ENCODE data around the gene NAA11. TPM values are rescaled to one million over a fixed set of nuclear protein-coding genes. Genes with fewer than 3 reads are reported as not detected.

Gene NAA11
- total RNA-seq, 1 experiment from 2014 or later, result not detected

DNA sequence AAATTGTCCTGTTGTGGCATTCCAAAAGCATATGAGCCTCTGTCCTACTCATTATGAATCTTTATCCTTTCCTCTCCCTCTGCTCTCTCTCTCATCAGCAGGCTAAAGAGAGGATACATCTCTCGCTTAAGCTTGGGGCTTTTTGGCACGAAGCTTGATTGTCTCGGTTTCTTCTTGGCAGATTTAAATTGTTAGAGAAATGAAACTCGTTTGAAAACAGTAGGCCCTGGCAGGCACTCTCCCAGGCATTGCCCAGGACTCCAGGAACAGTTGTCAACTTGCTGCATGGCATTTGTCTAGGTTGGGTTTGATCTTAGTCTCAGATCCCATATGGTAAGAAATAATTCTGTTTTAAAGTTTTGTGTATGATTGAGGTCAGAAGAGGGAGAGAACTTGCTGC is 35.5 kb downstream of the NAA11 start:
- Mint-ChIP-seq H3K27me3 (ENCODE audit: low read depth) (no peaks in the 10 kb centered on the region), H3K9me3 (no peaks in the 10 kb centered on the region), H3K27ac (no peak overlapping the region), H3K4me1 (no peaks in the 10 kb centered on the region), H3K36me3 (ENCODE audit: insufficient read depth in 1 of 3, low read depth in 3 of 3) (no peaks in the 10 kb centered on the region), H3K4me3 (no peak overlapping the region)
- no peak overlapping the region for H3K9ac ChIP-seq (ENCODE audit: extremely low read depth, insufficient read length, low read length)
- H2BK20ac ChIP-seq (ENCODE audit: low read depth, low read length, poor library complexity, severe bottlenecking), result no peak overlapping the region
- H3K4me2 ChIP-seq (ENCODE audit: insufficient read depth, insufficient read length, low read length), result no peak overlapping the region
- H4K91ac ChIP-seq (ENCODE audit: insufficient read length, low read depth, low read length), result no peak overlapping the region
- H4K5ac ChIP-seq (ENCODE audit: insufficient read length, low read depth, low read length), result no peak overlapping the region
- no peak overlapping the region for H4K8ac ChIP-seq (replicated peaks; ENCODE audit: insufficient read length, low read depth, low read length)
- H3T11ph ChIP-seq (ENCODE audit: low read length), result no peak overlapping the region
- H3K79me1 ChIP-seq (ENCODE audit: insufficient read depth, low read depth, low read length, poor library complexity, severe bottlenecking), result no peaks in the 10 kb centered on the region
- no peak overlapping the region for H3K27ac ChIP-seq (ENCODE audit: insufficient read length, low read depth, low read length)
- no peak overlapping the region for H2AK5ac ChIP-seq (ENCODE audit: insufficient read length, low read length)
- no peak overlapping the region for H2BK15ac ChIP-seq (ENCODE audit: low read depth, low read length)
- H2BK120ac ChIP-seq (ENCODE audit: low read depth, low read length, poor library complexity, severe bottlenecking), result no peak overlapping the region
- H3K56ac ChIP-seq (ENCODE audit: insufficient read length, low read depth, low read length), result no peak overlapping the region
- no peaks in the 10 kb centered on the region for H4K20me1 ChIP-seq (ENCODE audit: control insufficient read depth, insufficient read depth, insufficient read length)
- no CpG with 5 or more reads among the region's 4 CpGs for WGBS (ENCODE audit: extremely low coverage, insufficient read length, low lambda C conversion rate)
- no peaks in the 10 kb centered on the region for H3K9me3 ChIP-seq (ENCODE audit: control insufficient read depth, low read depth, low read length)
- no peak overlapping the region for H2BK5ac ChIP-seq (ENCODE audit: insufficient read length, low read length)
- no peak overlapping the region for H3K23ac ChIP-seq (ENCODE audit: insufficient read length, low read depth, low read length)
- no peak overlapping the region for H3K18ac ChIP-seq (ENCODE audit: insufficient read length, low read depth, low read length)
- H2AFZ ChIP-seq (ENCODE audit: low read length), result no peak overlapping the region
- TF ChIP-seq, protein P1, sequence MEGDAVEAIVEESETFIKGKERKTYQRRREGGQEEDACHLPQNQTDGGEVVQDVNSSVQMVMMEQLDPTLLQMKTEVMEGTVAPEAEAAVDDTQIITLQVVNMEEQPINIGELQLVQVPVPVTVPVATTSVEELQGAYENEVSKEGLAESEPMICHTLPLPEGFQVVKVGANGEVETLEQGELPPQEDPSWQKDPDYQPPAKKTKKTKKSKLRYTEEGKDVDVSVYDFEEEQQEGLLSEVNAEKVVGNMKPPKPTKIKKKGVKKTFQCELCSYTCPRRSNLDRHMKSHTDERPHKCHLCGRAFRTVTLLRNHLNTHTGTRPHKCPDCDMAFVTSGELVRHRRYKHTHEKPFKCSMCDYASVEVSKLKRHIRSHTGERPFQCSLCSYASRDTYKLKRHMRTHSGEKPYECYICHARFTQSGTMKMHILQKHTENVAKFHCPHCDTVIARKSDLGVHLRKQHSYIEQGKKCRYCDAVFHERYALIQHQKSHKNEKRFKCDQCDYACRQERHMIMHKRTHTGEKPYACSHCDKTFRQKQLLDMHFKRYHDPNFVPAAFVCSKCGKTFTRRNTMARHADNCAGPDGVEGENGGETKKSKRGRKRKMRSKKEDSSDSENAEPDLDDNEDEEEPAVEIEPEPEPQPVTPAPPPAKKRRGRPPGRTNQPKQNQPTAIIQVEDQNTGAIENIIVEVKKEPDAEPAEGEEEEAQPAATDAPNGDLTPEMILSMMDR (conservative IDR thresholded peaks at IDR 0.05), result no peak
- no peaks in the 10 kb centered on the region for H3K4me1 ChIP-seq (ENCODE audit: insufficient read depth, low read length)
- H3K27me3 ChIP-seq (ENCODE audit: insufficient read depth, low read length), result no peaks in the 10 kb centered on the region
- DNase-seq, result no peak
- no peaks in the 10 kb centered on the region for H3K79me2 ChIP-seq (ENCODE audit: insufficient read depth, low read length)
- H3K4ac ChIP-seq (ENCODE audit: low read depth, low read length), result no peak overlapping the region
- no peak overlapping the region for H3K14ac ChIP-seq (ENCODE audit: insufficient read depth, low read length)
- H2BK12ac ChIP-seq (ENCODE audit: insufficient read length, low read depth, low read length), result no peak overlapping the region
- no peaks in the 10 kb centered on the region for H3K23me2 ChIP-seq (ENCODE audit: insufficient read length, low read depth, low read length, poor library complexity, severe bottlenecking)

All from H9 (cell line).